Gastroesophageal sphincter (tissue), 4 donors: Measurements from ENCODE around the gene DHCR7. TPM values are rescaled to one million over a fixed set of nuclear protein-coding genes. Genes with fewer than 3 reads are reported as not detected.

Experiments
- ATAC-seq: fragments of 150-250 bp; one replicate; pipeline ENCODE4 v1.9.1; 2016; ENCODE audit warnings: mild to moderate bottlenecking, moderate library complexity
- H3K27ac ChIP-seq, 4 donors: fragments of 200-600 bp; sonication (generic) in 3 of 4; 1 replicate in 3 of 4; 2 replicates in 1 of 4; pipeline ENCODE4 v1.5.1; 2016 to 2019
- H3K27me3 ChIP-seq: fragments of 200-600 bp; sonication (generic); one replicate; pipeline ENCODE4 v1.5.1; 2019
- H3K36me3 ChIP-seq, 2 donors: fragments of 200-600 bp; sonication (generic); one replicate each; pipeline ENCODE4 v1.5.1; 2019; ENCODE audit warnings: control low read depth in 1 of 2
- H3K4me1 ChIP-seq, 3 donors: fragments of 200-600 bp; sonication (generic); 1 replicate in 2 of 3; 2 replicates in 1 of 3; pipeline ENCODE4 v1.5.1; 2016 to 2019; ENCODE audit warnings: control low read depth in 2 of 3
- H3K4me3 ChIP-seq, 2 donors: fragments of 200-600 bp; sonication (generic); one replicate each; pipeline ENCODE4 v1.5.1; 2019; ENCODE audit warnings: mild to moderate bottlenecking in 1 of 2, moderate library complexity in 1 of 2
- H3K9me3 ChIP-seq, 3 donors: fragments of 200-600 bp; sonication (generic); one replicate each; pipeline ENCODE4 v1.5.1; 2017 to 2019; ENCODE audit warnings: control low read depth in 2 of 3
- CTCF ChIP-seq, 4 experiments: fragments of 200-600 bp in 2 of 4; fragments of 450-650 bp in 2 of 4; sonication (generic) in 1 of 4; IDR thresholded peaks; one replicate each; pipeline ENCODE4 v1.5.1; 2017 to 2019; ENCODE audit warnings: antibody characterized with exemption in 4 of 4, mild to moderate bottlenecking in 2 of 4, moderate library complexity in 2 of 4
- EP300 ChIP-seq: sonication (generic); formaldehyde crosslinking; IDR thresholded peaks from one replicate; pipeline ENCODE4 v1.6.1; 2017; ENCODE audit warnings: antibody characterized with exemption, mild to moderate bottlenecking
- POLR2A ChIP-seq, 2 donors: fragments of 450-650 bp; IDR thresholded peaks; one replicate each; pipeline ENCODE4 v1.6.1; 2017; ENCODE audit warnings: antibody characterized with exemption in 2 of 2, mild to moderate bottlenecking in 2 of 2, moderate library complexity in 1 of 2
- POLR2AphosphoS5 ChIP-seq: sonication (generic); formaldehyde crosslinking; IDR thresholded peaks from one replicate; pipeline ENCODE4 v1.6.1; 2017; ENCODE audit warnings: antibody characterized with exemption
- WGBS, 2 donors: methylation state at CpG; one replicate each; pipeline ENCODE4 v1.1.5; 2018; ENCODE audit warnings: low coverage in 1 of 2; 5-methylcytosine and 5-hydroxymethylcytosine counted together
- total RNA-seq, 4 donors: library from RNA; depleted of rRNA; stranded (reverse); fragments of >200 nt; gene quantifications; one replicate each; pipeline ENCODE4 v1.1.0, GENCODE V29; 2016

DHCR7 gene
- total RNA-seq, 4 donors from 2014 or later = 5.0 to 10.3 (median 8.0) TPM

- H3K36me3 ChIP-seq = peaks cover 0 to 27% of the 10 kb centered on the region in 2 donors
- TF ChIP-seq EP300 (no peak), POLR2A (IDR thresholded peaks at IDR 0.05) (no peak), POLR2AphosphoS5 (no peak), CTCF (IDR thresholded peaks at IDR 0.05) (no peak)
- H3K27ac ChIP-seq = peak overlapping the region; percentile 70 to 91 (median 80)
- WGBS, 2 donors = 7 to 12% methylated on average over 10 to 29 of the region's 40 CpGs
- H3K9me3 ChIP-seq = no peaks in the 10 kb centered on the region
- peak overlapping the region; percentile 71 to 93 for H3K4me3 ChIP-seq
- peaks cover 0 to 62% (median 21%) of the 10 kb centered on the region in 3 donors for H3K4me1 ChIP-seq
- H3K27me3 ChIP-seq = no peaks in the 10 kb centered on the region
- ATAC-seq = no peak
Observed at GRCh38 chr11:71452199-71453036, 4.2 kb upstream of the DHCR7 start.

- peak overlapping the region in 1 of 2 donors; percentile 93 for H3K4me3 ChIP-seq
- H3K9me3 ChIP-seq = no peaks in the 10 kb centered on the region
- peak overlapping the region in 3 of 4 donors; percentile 79 to 91 (median 82) for H3K27ac ChIP-seq
- no peak for ATAC-seq
- H3K4me1 ChIP-seq = peaks cover 0 to 66% (median 22%) of the 10 kb centered on the region in 3 donors
- TF ChIP-seq POLR2AphosphoS5 = no peak
- no peak for TF ChIP-seq EP300
- no peak for TF ChIP-seq CTCF (IDR thresholded peaks at IDR 0.05)
- TF ChIP-seq POLR2A (IDR thresholded peaks at IDR 0.05) = no peak
- H3K36me3 ChIP-seq = peaks cover 0 to 20% of the 10 kb centered on the region in 2 donors
- 70 to 85% methylated on average over 9 of the region's 9 CpGs for WGBS, 2 donors
- H3K27me3 ChIP-seq = no peaks in the 10 kb centered on the region
Observed at GRCh38 chr11:71451596-71452198, 3.5 kb upstream of the DHCR7 start.

GRCh38 chr11:71450939-71451338, 2.7 kb upstream of the DHCR7 start:
- Histone ChIP-seq H3K4me1 (peaks cover 0 to 66% (median 22%) of the 10 kb centered on the region in 3 donors), H3K27ac (peak overlapping the region in 2 of 4 donors; percentile 79 to 82), H3K27me3 (no peaks in the 10 kb centered on the region), H3K9me3 (no peaks in the 10 kb centered on the region), H3K36me3 (peaks cover 0 to 13% of the 10 kb centered on the region in 2 donors), H3K4me3 (no peak overlapping the region)
- no peak for ATAC-seq
- WGBS, 2 donors = 40 to 88% methylated on average over 1 to 3 of the region's 3 CpGs
- TF ChIP-seq POLR2AphosphoS5 (no peak), CTCF (IDR thresholded peaks at IDR 0.05) (no peak), EP300 (no peak), POLR2A (IDR thresholded peaks at IDR 0.05) (no peak)

GRCh38 chr11:71450507-71450906, 2.3 kb upstream of the DHCR7 start:
- peaks cover 0 to 13% of the 10 kb centered on the region in 2 donors for H3K36me3 ChIP-seq
- H3K4me3 ChIP-seq = no peak overlapping the region
- TF ChIP-seq CTCF (IDR thresholded peaks at IDR 0.05) = no peak
- no peak for TF ChIP-seq POLR2A (IDR thresholded peaks at IDR 0.05)
- TF ChIP-seq EP300 = no peak
- TF ChIP-seq POLR2AphosphoS5 = no peak
- peak overlapping the region in 2 of 4 donors; percentile 79 to 82 for H3K27ac ChIP-seq
- WGBS, 2 donors = 45 to 64% methylated on average over 1 to 2 of the region's 2 CpGs
- ATAC-seq = no peak
- H3K27me3 ChIP-seq = no peaks in the 10 kb centered on the region
- H3K9me3 ChIP-seq = no peaks in the 10 kb centered on the region
- peaks cover 0 to 66% (median 22%) of the 10 kb centered on the region in 3 donors for H3K4me1 ChIP-seq
